Pancreas (tissue), 10 donors: Measurements from ENCODE around the gene ANKRD22. TPM values are rescaled to one million over a fixed set of nuclear protein-coding genes. Genes with fewer than 3 reads are reported as not detected.
A peak's percentile ranks its signal among the peaks of the same experiment; 100 is the strongest.

Experiments
- ATAC-seq, 4 donors: fragments of 200-7000 bp; cut with Tn5 transposase; one replicate each; pipeline versions ENCODE4 v1.8.0 to v1.9.1; 2020; ENCODE audit warnings: mild to moderate bottlenecking in 4 of 4, moderate library complexity in 4 of 4
- DNase-seq, 6 donors: peaks; one replicate each; pipeline ENCODE4 v3.0.0-alpha.2; 2020
- FAIRE-seq: peaks from 2 replicates; lab custom pipeline; 2012; peaks lifted over from hg19 to GRCh38; lab: Jason Lieb, UNC
- H3K27ac ChIP-seq, 4 donors: fragments of 200-600 bp; sonication (generic); 1 replicate in 3 of 4; 2 replicates in 1 of 4; pipeline versions ENCODE4 v1.5.0 to v1.8.0; 2020
- H3K27me3 ChIP-seq, 4 donors: fragments of 200-600 bp; one replicate each; pipeline ENCODE4 v1.8.0; 2021
- H3K36me3 ChIP-seq, 3 donors: fragments of 200-600 bp; sonication (generic) in 1 of 3; one replicate each; pipeline versions ENCODE4 v1.5.0 to v1.8.0; 2020 to 2021
- H3K4me1 ChIP-seq, 3 donors: fragments of 200-600 bp; one replicate each; pipeline ENCODE4 v1.8.0; 2021
- H3K4me3 ChIP-seq, 4 donors: fragments of 200-600 bp; sonication (generic) in 2 of 4; one replicate each; pipeline versions ENCODE4 v1.5.0 to v1.8.0; 2020 to 2021
- H3K9me3 ChIP-seq, 4 donors: fragments of 200-600 bp; one replicate each; pipeline ENCODE4 v1.8.0; 2021
- CTCF ChIP-seq, 4 donors: fragments of 200-600 bp; sonication (generic) in 3 of 4; IDR thresholded peaks; one replicate each; pipeline versions ENCODE4 v1.5.0 to v1.8.0; 2021; ENCODE audit warnings: antibody characterized with exemption in 4 of 4
- WGBS, 2 donors: extraction: QIAGEN DNeasy Blood & Tissue Kit; methylation state at CpG; one replicate each; pipeline ENCODE4 v1.1.7; 2013; 5-methylcytosine and 5-hydroxymethylcytosine counted together
- intact Hi-C, 3 donors: fragments of 100-400 bp; cut with DNase I; formaldehyde crosslinking; loops; one replicate each; pipeline versions ENCODE4 v1.11.1 to v1.14.2; 2022
- polyA plus RNA-seq, 2 donors: library from polyadenylated mRNA; stranded (reverse); fragments of 200-250 nt; gene quantifications; one replicate each; pipeline ENCODE4 v1.2.3, GENCODE V29; 2013
- total RNA-seq, 6 donors: library from RNA; stranded (reverse); fragmentation: NEBNext Ultra II Directional in 4 of 6; extraction: Animal tissue kit (Norgen Biotek cat#: 25700) in 4 of 6; gene quantifications; one replicate each; pipeline versions ENCODE4 v1.2.1 to v1.2.4, GENCODE V29; 2021 to 2023
- donor health status: healthy with polysubstance abuse.
- donor health status: DM: no; HTN: no; CAD: no; lungs with moderate emphysema.
- donor health status: DM: no; HTN: no; CAD: no.
- donor health status: control.
- donor health status: control.
- donor health status: Bipolar disorder and iron deficiency.
- donor health status: DM: yes; HTN: yes; CAD: no.
- donor health status: DM: no; HTN: no; CAD: no.
- donor health status: DM: no; HTN: no; CAD: no.
- donor health status: DM: yes; HTN: yes; CAD: no.

The ANKRD22 gene
- total and polyA plus RNA-seq, 8 donors: 2.3 to 17.4 (median 4.0) TPM

DNA sequence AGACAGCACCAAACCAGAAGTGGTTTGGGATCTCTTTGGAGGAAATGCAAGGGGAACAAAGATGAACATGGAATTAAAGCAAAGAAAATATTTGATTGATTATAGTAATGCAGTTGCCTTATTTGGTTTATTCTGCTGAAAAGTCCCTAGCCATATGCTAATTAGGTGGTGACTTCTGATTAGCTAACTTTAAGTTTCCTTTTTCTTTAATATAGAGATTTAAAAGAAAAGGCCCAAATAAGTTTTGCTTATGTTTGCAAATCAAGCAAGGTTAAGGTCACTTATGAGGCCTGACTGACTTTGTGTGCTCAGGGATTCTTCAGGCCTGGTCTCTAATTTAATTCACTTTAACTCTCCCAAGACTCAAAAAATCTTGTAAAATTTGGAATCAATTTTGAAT is 6.2 kb upstream of the ANKRD22 start:
- Histone ChIP-seq H3K9me3 (no peaks in the 10 kb centered on the region), H3K27ac (no peak overlapping the region), H3K27me3 (no peaks in the 10 kb centered on the region), H3K4me3 (no peak overlapping the region), H3K4me1 (peaks cover under 1 to 31% (median 9%) of the 10 kb centered on the region in 3 donors), H3K36me3 (no peaks in the 10 kb centered on the region)
- TF ChIP-seq CTCF (IDR thresholded peaks at IDR 0.05): no peak
- no peak for DNase-seq
- intact Hi-C loops: no loop called here
- ATAC-seq: no peak
- FAIRE-seq: no peak

- intact Hi-C loops: no loop called here
- FAIRE-seq (no peak), DNase-seq (no peak), ATAC-seq (no peak)
- no peaks in the 10 kb centered on the region for H3K9me3 ChIP-seq
- H3K4me1 ChIP-seq: peaks cover 9 to 49% (median 18%) of the 10 kb centered on the region in 3 donors
- H3K27ac ChIP-seq: no peak overlapping the region
- no peak overlapping the region for H3K4me3 ChIP-seq
- TF ChIP-seq CTCF (IDR thresholded peaks at IDR 0.05): no peak
- 24 to 25% methylated on average over 3 of the region's 3 CpGs for WGBS, 2 donors
- no peaks in the 10 kb centered on the region for H3K27me3 ChIP-seq
- no peaks in the 10 kb centered on the region for H3K36me3 ChIP-seq
These were observed 3.0 kb upstream of the ANKRD22 start for GRCh38 chr10:88854684-88855083.

DNA sequence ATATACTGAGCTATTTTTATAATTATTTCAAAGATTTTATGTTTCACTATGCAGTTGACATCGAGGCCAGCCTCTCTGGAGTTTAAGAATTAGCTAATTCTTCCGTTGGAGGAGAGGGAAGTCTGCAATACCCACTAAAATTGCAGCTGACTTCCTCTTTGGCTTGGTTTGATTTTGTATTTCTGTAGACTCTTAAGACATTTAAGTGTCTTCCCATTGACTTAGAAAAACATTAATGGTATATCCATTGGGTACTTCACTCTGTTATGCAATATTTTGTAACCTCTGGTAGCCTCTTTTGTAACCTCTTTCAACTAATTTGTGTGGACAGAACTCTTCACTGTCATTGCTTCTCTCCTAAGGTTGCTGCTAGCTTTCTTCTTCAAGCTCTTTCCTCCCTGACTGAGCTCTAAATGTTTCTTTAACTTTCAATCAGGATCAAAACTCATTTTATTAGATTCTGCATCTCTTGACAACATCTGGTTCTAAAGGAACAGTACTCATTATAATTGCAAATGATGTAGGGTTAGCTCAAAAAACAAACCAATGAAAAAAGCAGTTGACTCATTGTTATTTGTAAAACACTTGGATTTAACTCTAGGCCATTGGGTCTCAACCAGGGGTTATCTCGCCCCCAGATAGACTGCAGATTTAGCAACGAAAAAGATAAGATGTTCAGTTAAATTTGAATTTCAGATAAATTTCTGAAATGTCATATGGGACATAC is 1.7 kb upstream of the ANKRD22 start:
- Histone ChIP-seq H3K36me3 (no peaks in the 10 kb centered on the region), H3K4me3 (no peak overlapping the region), H3K9me3 (no peaks in the 10 kb centered on the region), H3K27me3 (no peaks in the 10 kb centered on the region), H3K4me1 (peaks cover 9 to 49% (median 18%) of the 10 kb centered on the region in 3 donors), H3K27ac (peak overlapping the region in 1 of 4 donors; percentile 57)
- intact Hi-C loops: no loop called here
- no peak for TF ChIP-seq CTCF (IDR thresholded peaks at IDR 0.05)
- no peak for FAIRE-seq
- DNase-seq: no peak
- 74 to 81% methylated on average over 4 of the region's 4 CpGs for WGBS, 2 donors
- no peak for ATAC-seq

- Histone ChIP-seq H3K4me3 (no peak overlapping the region), H3K4me1 (peaks cover 9 to 45% (median 18%) of the 10 kb centered on the region in 3 donors), H3K9me3 (no peaks in the 10 kb centered on the region), H3K27me3 (no peaks in the 10 kb centered on the region), H3K36me3 (no peaks in the 10 kb centered on the region), H3K27ac (peak overlapping the region in 2 of 4 donors; percentile 57 to 78)
- WGBS, 2 donors: 36 to 44% methylated on average over 4 of the region's 4 CpGs
- peak; percentile 68 to 77 (median 72) for ATAC-seq
- peak in 3 of 6 donors; percentile 10 to 35 (median 26) for DNase-seq
- intact Hi-C loops: no loop called here
- no peak for TF ChIP-seq CTCF (IDR thresholded peaks at IDR 0.05)
- FAIRE-seq: peak; percentile 90
These were observed 683 bp upstream of the ANKRD22 start for GRCh38 chr10:88852327-88852726.

GRCh38 chr10:88850712-88851111 is 932 bp downstream of the ANKRD22 start:
- no peak for DNase-seq
- no peaks in the 10 kb centered on the region for H3K27me3 ChIP-seq
- H3K9me3 ChIP-seq: no peaks in the 10 kb centered on the region
- no peak for TF ChIP-seq CTCF (IDR thresholded peaks at IDR 0.05)
- peak overlapping the region in 1 of 4 donors; percentile 78 for H3K27ac ChIP-seq
- WGBS, 2 donors: 73 to 80% methylated on average over 1 of the region's 1 CpG
- H3K4me3 ChIP-seq: peak overlapping the region in 2 of 4 donors; percentile 1 to 33
- no peaks in the 10 kb centered on the region for H3K36me3 ChIP-seq
- ATAC-seq: no peak
- H3K4me1 ChIP-seq: peaks cover 9 to 49% (median 18%) of the 10 kb centered on the region in 3 donors
- intact Hi-C loops: no loop called here
- peak; percentile 9 for FAIRE-seq
